T-helper 17 cell (primary cell): ENCODE results near the gene SACS. TPM values are rescaled to one million over a fixed set of nuclear protein-coding genes. Genes with fewer than 3 reads are reported as not detected.
"Not testable (repeated sequence)": the region's sequence is repeated elsewhere in the genome, so short reads cannot be mapped to it uniquely, and the experiment has no call there.

Source experiments
- ATAC-seq: fragments of 150-1000 bp; cut with Tn5 transposase; 2 replicates; pipeline ENCODE4 v1.10.0; 2021; ENCODE audit warnings: mild to moderate bottlenecking, moderate library complexity
- DNase-seq, 3 donors: peaks; one replicate each; pipeline versions ENCODE4 v3.0.0 to v3.0.0-alpha.2; 2020 to 2021
- H3K9me3 ChIP-seq: one replicate; pipeline ENCODE4 v1.7.0; 2013; ENCODE audit warnings: low read length, mild to moderate bottlenecking; ENCODE audit not compliant: control insufficient read depth, poor library complexity, severe bottlenecking
- H3K27ac Mint-ChIP-seq: one replicate; pipeline ENCODE4 v1.8.0; 2022; ENCODE audit warnings: mild to moderate bottlenecking, moderate library complexity, mixed read lengths
- H3K27me3 Mint-ChIP-seq: one replicate; pipeline ENCODE4 v1.8.0; 2022; ENCODE audit warnings: mixed read lengths
- H3K36me3 Mint-ChIP-seq: one replicate; pipeline ENCODE4 v1.8.0; 2022; ENCODE audit warnings: low read depth, mixed read lengths
- H3K4me1 Mint-ChIP-seq: one replicate; pipeline ENCODE4 v1.8.0; 2022; ENCODE audit warnings: mild to moderate bottlenecking, mixed read lengths
- H3K4me3 Mint-ChIP-seq: one replicate; pipeline ENCODE4 v1.8.0; 2022; ENCODE audit warnings: mild to moderate bottlenecking, moderate library complexity, mixed read lengths
- total RNA-seq, 4 donors: library from RNA in 2 of 4; stranded (reverse) in 2 of 4; gene quantifications; one replicate each; pipeline ENCODE4 v1.2.3 and lab custom pipeline; 2022 to 2026

The SACS gene
- total RNA-seq, 2 donors from 2014 or later = 15.5 to 19.1 TPM

DNA sequence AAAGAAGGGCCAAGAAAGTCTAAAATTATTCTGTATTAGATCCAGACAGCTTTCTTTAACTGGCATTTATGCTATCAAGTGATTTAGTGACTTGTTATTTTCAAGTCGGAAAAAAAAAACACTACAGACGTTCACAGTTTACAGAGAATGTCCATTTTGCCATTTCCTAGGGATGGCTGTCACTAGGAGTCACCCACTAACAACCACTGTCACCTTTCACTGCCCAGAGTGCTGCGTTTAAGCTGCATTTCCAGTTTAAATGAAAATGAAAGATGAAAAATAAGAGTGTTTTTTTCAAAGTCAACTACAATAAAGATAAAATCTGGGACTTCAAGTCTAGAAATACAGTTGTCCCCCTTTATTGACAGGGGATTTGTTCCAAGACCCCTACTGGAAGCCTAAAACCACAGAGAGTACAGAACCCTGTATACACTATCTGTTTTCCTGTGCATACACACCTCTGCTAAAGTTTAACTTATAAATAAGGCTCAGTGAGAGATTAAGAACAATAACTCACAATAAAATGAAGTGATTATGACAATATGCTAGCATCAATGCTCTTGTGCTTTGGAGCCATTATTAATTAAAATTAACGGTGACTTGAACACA, 112.5 kb downstream of the SACS start:
- DNase-seq (no peak), ATAC-seq (peak; percentile 42)
- Mint-ChIP-seq H3K4me1 (peaks cover 8% of the 10 kb centered on the region), H3K36me3 (no peaks in the 10 kb centered on the region), H3K27me3 (peaks cover 13% of the 10 kb centered on the region), H3K27ac (peak overlapping the region; percentile 92), H3K4me3 (peak overlapping the region; percentile 81)
- H3K9me3 ChIP-seq = no peaks in the 10 kb centered on the region

DNA sequence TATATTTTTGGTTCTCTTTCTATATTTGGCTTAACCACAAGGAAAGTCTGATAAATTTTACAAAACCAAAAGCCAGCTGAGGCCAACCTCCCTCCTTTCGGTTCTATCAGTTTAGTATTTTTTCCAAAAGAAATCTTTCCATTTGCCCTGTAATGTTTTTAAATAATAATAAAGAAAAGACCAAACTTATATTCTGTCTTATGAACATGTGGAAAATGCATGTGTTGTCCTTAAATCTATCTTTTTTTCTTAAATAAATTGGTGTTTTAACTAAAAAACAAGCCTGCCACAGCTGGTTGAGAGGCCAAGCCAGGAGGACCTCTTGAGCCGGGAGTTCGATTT, 113.6 kb downstream of the SACS start:
- DNase-seq (no peak), ATAC-seq (no peak)
- Mint-ChIP-seq H3K27me3 (peaks cover 13% of the 10 kb centered on the region), H3K4me3 (no peak overlapping the region), H3K27ac (no peak overlapping the region), H3K36me3 (no peaks in the 10 kb centered on the region), H3K4me1 (peaks cover 8% of the 10 kb centered on the region)
- H3K9me3 ChIP-seq = no peaks in the 10 kb centered on the region

DNA sequence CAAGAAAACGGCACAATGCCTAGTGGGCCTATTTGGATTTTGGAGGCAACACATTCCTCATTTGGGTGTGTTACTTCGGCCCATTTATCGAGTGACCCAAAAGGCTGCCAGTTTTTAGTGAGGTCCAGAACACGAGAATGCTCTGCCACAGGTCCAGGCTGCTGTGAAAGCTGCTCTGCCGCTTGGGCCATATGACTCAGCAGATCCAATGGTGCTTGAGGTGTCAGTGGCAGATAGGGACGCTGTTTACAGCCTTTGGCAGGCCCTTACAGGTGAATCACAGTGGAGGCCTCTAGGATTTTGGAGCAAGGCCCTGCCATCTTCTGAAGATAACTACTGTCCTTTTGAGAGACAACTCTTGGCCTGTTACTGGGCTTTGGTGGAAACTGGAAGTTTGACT, 118.7 kb downstream of the SACS start:
- DNase-seq, H3K9me3 ChIP-seq, H3K4me1 Mint-ChIP-seq, H3K36me3 Mint-ChIP-seq, H3K27ac Mint-ChIP-seq, H3K4me3 Mint-ChIP-seq, ATAC-seq: not testable (repeated sequence)
- peaks cover 25% of the 10 kb centered on the region for H3K27me3 Mint-ChIP-seq

DNA sequence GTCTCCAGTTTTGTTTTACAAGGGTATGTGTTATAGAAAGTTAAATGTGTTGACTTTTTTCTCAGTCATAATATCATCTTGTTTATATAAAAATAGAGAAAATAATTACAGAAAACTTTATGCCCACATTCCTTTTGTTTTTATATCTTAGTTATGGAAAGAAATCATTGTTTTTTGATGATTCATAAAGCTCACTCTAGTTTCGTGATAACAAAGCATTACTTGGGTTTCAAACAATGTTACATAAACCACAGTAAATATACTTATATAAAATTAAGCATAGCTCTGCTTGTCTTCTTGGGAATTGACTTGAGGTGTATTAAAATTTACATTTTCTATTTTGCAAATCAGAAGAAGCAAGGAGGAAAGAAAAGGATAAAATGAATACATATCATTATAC, 140.9 kb downstream of the SACS start:
- DNase-seq (no peak), ATAC-seq (no peak)
- H3K27ac Mint-ChIP-seq = no peak overlapping the region
- H3K4me1 Mint-ChIP-seq = no peaks in the 10 kb centered on the region
- no peaks in the 10 kb centered on the region for H3K9me3 ChIP-seq
- peaks cover 22% of the 10 kb centered on the region for H3K27me3 Mint-ChIP-seq
- no peak overlapping the region for H3K4me3 Mint-ChIP-seq
- no peaks in the 10 kb centered on the region for H3K36me3 Mint-ChIP-seq

DNA sequence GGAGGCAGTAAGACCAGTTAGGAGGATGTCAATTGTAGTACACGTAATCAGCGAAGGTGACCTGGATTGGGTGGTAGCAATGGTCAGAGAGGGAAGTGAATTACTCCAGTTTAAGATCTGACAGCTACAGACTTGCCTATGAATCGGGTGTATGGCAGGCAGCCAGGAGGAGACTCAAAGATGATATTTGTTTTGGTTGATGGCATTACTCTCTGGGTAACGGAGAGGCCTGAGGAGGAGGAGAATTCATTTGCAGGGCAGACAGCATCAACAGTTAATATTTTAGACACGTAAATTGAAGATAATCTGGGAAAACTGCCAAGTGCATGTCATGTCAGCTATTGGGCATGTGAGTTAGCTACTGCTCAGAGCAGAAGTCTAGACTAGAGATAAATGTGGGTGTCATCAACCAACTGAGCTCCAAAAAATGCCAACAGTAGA, 143.6 kb downstream of the SACS start:
- no peak overlapping the region for H3K4me3 Mint-ChIP-seq
- no peak for DNase-seq
- H3K4me1 Mint-ChIP-seq = no peaks in the 10 kb centered on the region
- no peaks in the 10 kb centered on the region for H3K9me3 ChIP-seq
- no peaks in the 10 kb centered on the region for H3K36me3 Mint-ChIP-seq
- H3K27ac Mint-ChIP-seq = no peak overlapping the region
- H3K27me3 Mint-ChIP-seq = peaks cover 23% of the 10 kb centered on the region
- ATAC-seq = no peak

DNA sequence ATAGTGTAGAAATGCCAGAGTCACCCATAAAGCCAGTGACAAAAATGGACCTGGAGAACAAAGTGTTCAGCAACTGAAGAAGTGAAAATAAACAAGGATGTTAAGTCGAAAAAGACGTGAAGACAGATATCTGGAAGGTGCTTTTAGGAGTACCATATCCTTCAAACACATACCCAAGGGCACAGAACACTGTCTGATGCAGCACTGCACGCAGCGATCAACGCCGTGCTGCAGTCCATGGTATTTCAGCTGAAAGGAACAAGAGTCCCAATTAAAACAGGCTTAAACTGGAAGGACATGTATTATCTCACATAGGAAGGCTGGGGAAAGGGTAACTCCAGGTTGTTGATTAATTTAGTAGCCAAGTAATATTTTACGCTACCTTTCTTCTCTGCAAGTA, 144.5 kb downstream of the SACS start:
- no peaks in the 10 kb centered on the region for H3K36me3 Mint-ChIP-seq
- H3K27me3 Mint-ChIP-seq = peaks cover 23% of the 10 kb centered on the region
- no peaks in the 10 kb centered on the region for H3K4me1 Mint-ChIP-seq
- no peak for ATAC-seq
- H3K9me3 ChIP-seq = no peaks in the 10 kb centered on the region
- no peak overlapping the region for H3K27ac Mint-ChIP-seq
- DNase-seq = no peak
- no peak overlapping the region for H3K4me3 Mint-ChIP-seq

DNA sequence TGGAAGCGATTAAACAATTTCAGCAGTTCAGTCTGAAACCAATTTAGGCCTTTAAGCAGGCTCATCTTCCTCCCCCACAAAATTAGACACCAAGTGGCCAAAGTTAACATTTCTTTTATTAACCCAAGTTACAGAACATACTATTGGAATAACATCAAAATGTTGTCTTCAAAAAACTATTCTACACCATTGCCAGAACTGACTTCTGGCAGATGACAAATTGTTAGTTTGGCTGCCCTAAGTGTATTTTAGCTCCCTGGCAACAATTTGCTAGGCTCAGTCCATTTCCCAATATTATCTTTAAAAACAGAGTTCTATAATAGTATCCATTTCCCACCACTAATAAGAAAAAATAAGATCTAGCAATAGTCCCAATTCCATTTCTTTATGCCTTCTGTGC, 144.9 kb downstream of the SACS start:
- no peaks in the 10 kb centered on the region for H3K36me3 Mint-ChIP-seq
- peaks cover 23% of the 10 kb centered on the region for H3K27me3 Mint-ChIP-seq
- H3K9me3 ChIP-seq = no peaks in the 10 kb centered on the region
- H3K4me1 Mint-ChIP-seq = no peaks in the 10 kb centered on the region
- DNase-seq (no peak), ATAC-seq (no peak)
- H3K27ac Mint-ChIP-seq = no peak overlapping the region
- H3K4me3 Mint-ChIP-seq = no peak overlapping the region

DNA sequence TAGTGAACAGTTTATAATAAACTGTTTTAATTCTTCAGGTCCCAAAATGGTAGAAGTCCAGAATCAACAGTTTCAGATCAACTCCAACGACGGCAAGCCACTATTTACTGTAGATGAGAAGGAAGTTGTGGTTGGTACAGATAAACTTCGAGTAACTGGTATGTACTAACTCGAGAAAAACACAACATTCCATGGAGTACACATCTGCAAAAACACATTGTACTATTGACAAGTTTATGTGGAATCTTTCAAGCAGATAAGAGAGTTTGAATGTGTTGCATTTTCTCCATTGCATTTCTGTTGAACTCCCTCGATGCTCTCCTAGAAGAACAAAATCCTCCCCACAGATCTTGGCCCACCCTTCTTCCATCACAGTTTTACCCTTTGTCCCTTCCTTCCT, 154.2 kb downstream of the SACS start:
- no peak overlapping the region for H3K27ac Mint-ChIP-seq
- H3K4me3 Mint-ChIP-seq = no peak overlapping the region
- no peaks in the 10 kb centered on the region for H3K9me3 ChIP-seq
- peaks cover 5% of the 10 kb centered on the region for H3K27me3 Mint-ChIP-seq
- no peak for DNase-seq
- H3K36me3 Mint-ChIP-seq = no peaks in the 10 kb centered on the region
- no peak for ATAC-seq
- no peaks in the 10 kb centered on the region for H3K4me1 Mint-ChIP-seq

Other genes with a start within 250 kb of the SACS start
- gene TNFRSF19, start 136.7 kb upstream of the SACS start, total RNA-seq = under 1 TPM; 0.16 to 0.17 TPM